ENCODE data around the gene GJB4. TPM values are rescaled to one million over a fixed set of nuclear protein-coding genes. Genes with fewer than 3 reads are reported as not detected.

Gene GJB4
- total RNA-seq, 2 donors from 2014 or later = 1.3 to 2.4 TPM

GRCh38 chr1:34777519-34778321 lies 18.2 kb downstream of the GJB4 start:
- DNase-seq (ENCODE audit: low spot score) = no peak

GRCh38 chr1:34778381-34778780 lies 18.8 kb downstream of the GJB4 start:
- peaks cover 6% of the 10 kb centered on the region for H3K4me1 ChIP-seq (replicated peaks)
- no peak overlapping the region for H3K27ac ChIP-seq
- TF ChIP-seq CTCF (IDR thresholded peaks at IDR 0.05) (no peak), POLR2A (IDR thresholded peaks at IDR 0.05) (no peak), POLR2AphosphoS5 (IDR thresholded peaks at IDR 0.05) (no peak)
- intact Hi-C loops (cut with DNase I) = no loop called here
- whole genome bisulfite sequencing = 75% methylated on average over 6 of the region's 6 CpGs
- no peaks in the 10 kb centered on the region for H3K36me3 ChIP-seq
- no peak overlapping the region for H3K4me3 ChIP-seq
- no peak for DNase-seq (ENCODE audit: low spot score)
- H3K9me3 ChIP-seq = no peaks in the 10 kb centered on the region
- H3K27me3 ChIP-seq (replicated peaks; ENCODE audit: insufficient read depth) = no peaks in the 10 kb centered on the region

More at GRCh38 chr1:34777519-34778321, 18.2 kb downstream of the GJB4 start:
- Histone ChIP-seq H3K27ac (no peak overlapping the region), H3K9me3 (no peaks in the 10 kb centered on the region), H3K36me3 (no peaks in the 10 kb centered on the region), H3K4me1 (replicated peaks) (peaks cover 6% of the 10 kb centered on the region), H3K27me3 (replicated peaks; ENCODE audit: insufficient read depth) (no peaks in the 10 kb centered on the region), H3K4me3 (no peak overlapping the region)
- 64% methylated on average over 10 of the region's 10 CpGs for WGBS
- TF ChIP-seq POLR2AphosphoS5 (IDR thresholded peaks at IDR 0.05) = no peak
- no peak for TF ChIP-seq POLR2A (IDR thresholded peaks at IDR 0.05)
- TF ChIP-seq CTCF (IDR thresholded peaks at IDR 0.05) = no peak
- intact Hi-C loops (cut with DNase I) = no loop called here

- intact Hi-C loops (cut with DNase I) = no loop called here
- no peak for TF ChIP-seq POLR2A (IDR thresholded peaks at IDR 0.05)
- no peak for TF ChIP-seq CTCF (IDR thresholded peaks at IDR 0.05)
- TF ChIP-seq POLR2AphosphoS5 (IDR thresholded peaks at IDR 0.05) = no peak
- no peak overlapping the region for H3K27ac ChIP-seq
- no peaks in the 10 kb centered on the region for H3K27me3 ChIP-seq (replicated peaks; ENCODE audit: insufficient read depth)
- no peak for DNase-seq (ENCODE audit: low spot score)
- H3K4me3 ChIP-seq = no peak overlapping the region
- peaks cover 6% of the 10 kb centered on the region for H3K4me1 ChIP-seq (replicated peaks)
- WGBS = 90% methylated on average over 5 of the region's 5 CpGs
- H3K9me3 ChIP-seq = no peaks in the 10 kb centered on the region
- no peaks in the 10 kb centered on the region for H3K36me3 ChIP-seq
Observed at GRCh38 chr1:34779005-34779404, 19.5 kb downstream of the GJB4 start.

GRCh38 chr1:34779526-34779925 lies 20.0 kb downstream of the GJB4 start:
- Histone ChIP-seq H3K9me3 (no peaks in the 10 kb centered on the region), H3K4me1 (replicated peaks) (peaks cover 6% of the 10 kb centered on the region), H3K36me3 (no peaks in the 10 kb centered on the region), H3K4me3 (no peak overlapping the region), H3K27ac (no peak overlapping the region), H3K27me3 (replicated peaks; ENCODE audit: insufficient read depth) (no peaks in the 10 kb centered on the region)
- WGBS = 91% methylated on average over 5 of the region's 5 CpGs
- no peak for DNase-seq (ENCODE audit: low spot score)
- TF ChIP-seq POLR2AphosphoS5 (IDR thresholded peaks at IDR 0.05) (no peak), POLR2A (IDR thresholded peaks at IDR 0.05) (no peak), CTCF (IDR thresholded peaks at IDR 0.05) (no peak)
- intact Hi-C loops (cut with DNase I) = no loop called here

GRCh38 chr1:34779962-34780361 lies 20.4 kb downstream of the GJB4 start:
- DNase-seq (ENCODE audit: low spot score) = no peak
- Histone ChIP-seq H3K9me3 (no peaks in the 10 kb centered on the region), H3K4me1 (replicated peaks) (peaks cover 6% of the 10 kb centered on the region), H3K27ac (no peak overlapping the region), H3K4me3 (no peak overlapping the region), H3K27me3 (replicated peaks; ENCODE audit: insufficient read depth) (no peaks in the 10 kb centered on the region), H3K36me3 (no peaks in the 10 kb centered on the region)
- 94% methylated on average over 5 of the region's 5 CpGs for WGBS
- intact Hi-C loops (cut with DNase I) = no loop called here
- no peak for TF ChIP-seq POLR2AphosphoS5 (IDR thresholded peaks at IDR 0.05)
- TF ChIP-seq CTCF (IDR thresholded peaks at IDR 0.05) = no peak
- TF ChIP-seq POLR2A (IDR thresholded peaks at IDR 0.05) = no peak
